ENCODE measurements around the gene MED1.

Gene MED1

DNA sequence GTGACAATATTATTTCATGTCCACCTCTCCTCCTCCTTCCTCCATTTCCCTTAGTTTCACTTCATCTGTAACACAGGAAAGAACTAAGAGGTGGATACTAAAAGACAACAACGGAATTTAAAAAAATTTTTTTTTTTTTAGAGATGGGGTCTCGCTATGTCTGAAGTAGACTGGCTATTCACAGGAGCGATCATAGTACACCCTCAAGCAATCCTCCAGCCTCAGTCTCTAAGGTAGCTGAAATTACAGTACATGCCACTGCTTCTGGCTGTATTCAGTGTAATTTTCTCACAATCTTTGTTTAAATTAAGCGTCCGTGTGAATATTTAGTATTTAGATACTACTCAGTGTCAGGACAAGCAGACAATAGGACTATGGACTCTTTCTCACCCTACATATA lies 85.2 kb downstream of the MED1 start:
- TF ChIP-seq JUND (IDR thresholded peaks at IDR 0.05; ENCODE audit: low read depth): no peak
- in situ Hi-C loops (cut with HindIII; ENCODE audit: low pct_unique_long_range_greater_than_20kb, low sequenced_read_pairs): no loop called here
- DNase-seq (ENCODE audit: low read depth in 1 of 2, low spot score in 1 of 2): no peak

DNA sequence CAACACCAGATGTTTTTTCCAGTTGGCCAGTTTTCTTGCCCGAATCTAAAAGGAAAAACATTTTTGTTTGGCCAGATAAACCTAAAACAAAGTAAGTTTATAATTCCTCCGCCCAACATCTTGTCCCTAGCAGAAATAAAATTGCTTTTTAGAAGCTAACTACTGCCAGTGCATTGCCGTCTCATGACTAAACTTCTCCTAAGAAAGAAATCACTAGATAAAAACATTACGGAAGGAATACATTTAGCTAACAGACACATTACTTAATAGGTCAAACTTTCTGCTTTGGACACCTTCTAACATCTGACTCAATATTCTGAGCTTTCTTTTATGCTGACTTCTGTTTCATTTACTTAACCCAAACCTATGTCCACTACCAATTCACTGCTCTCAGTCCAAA lies 85.8 kb downstream of the MED1 start:
- no peak for TF ChIP-seq JUND (IDR thresholded peaks at IDR 0.05; ENCODE audit: low read depth)
- in situ Hi-C loops (cut with HindIII; ENCODE audit: low pct_unique_long_range_greater_than_20kb, low sequenced_read_pairs): no loop called here
- DNase-seq (ENCODE audit: low read depth in 1 of 2, low spot score in 1 of 2): no peak

DNA sequence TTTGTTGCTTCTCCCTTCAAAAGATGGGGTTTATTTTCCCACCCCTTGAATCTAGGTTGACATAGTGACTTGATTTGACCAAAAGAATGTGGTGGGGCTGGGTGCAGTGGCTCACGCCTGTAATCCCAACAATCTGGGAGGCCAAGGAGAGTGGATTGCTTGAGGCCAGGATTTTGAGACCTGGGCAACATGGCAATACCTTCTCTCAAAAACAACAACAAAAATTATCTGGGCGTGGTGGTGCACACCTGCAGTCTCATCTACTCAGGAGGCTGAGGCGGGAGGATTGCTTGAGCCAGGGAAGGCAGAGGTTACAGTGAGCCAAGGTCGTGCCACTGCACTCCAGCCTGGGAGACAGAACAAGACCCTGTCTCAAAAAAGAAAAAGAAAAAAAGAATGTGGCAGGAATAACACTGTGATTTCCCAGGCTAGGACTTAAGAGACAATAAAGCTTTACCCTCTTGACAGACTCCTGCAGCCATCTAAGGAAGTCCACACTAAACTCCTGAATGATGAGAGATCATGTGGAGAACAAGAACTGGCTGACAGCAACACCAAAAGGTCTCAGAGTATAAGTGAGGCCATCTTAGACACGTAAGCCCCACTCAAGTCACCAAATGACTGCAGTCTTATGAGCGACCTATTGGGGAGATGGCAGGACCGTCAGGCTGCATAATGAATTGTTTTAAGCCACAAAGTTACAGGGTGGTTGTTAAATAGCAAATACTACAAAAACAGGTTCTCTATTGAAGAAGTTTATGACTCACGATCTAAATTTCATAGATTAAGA lies 86.6 kb downstream of the MED1 start:
- TF ChIP-seq JUND (IDR thresholded peaks at IDR 0.05; ENCODE audit: low read depth): no peak
- DNase-seq (ENCODE audit: low read depth in 1 of 2, low spot score in 1 of 2): no peak
- in situ Hi-C loops (cut with HindIII; ENCODE audit: low pct_unique_long_range_greater_than_20kb, low sequenced_read_pairs): no loop called here

DNA sequence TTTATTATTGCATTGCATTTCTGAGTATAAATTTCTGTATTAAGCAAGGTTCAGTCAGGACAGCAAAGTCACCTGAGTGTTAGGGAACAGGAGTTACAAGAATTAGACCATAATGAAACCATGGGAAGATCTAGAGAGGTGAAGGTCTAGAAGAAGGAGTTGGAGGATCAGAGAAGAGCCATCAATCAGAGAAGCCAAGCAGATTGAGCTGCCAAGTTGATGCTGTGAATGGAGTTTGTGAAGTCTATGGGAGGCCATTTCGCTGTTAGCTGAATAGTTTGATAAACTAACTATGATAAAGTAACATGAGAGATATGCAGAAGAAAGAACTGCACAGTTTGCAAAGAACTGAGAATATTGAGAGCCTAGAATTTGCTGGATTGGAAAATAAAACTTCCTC lies 90.0 kb downstream of the MED1 start:
- in situ Hi-C loops (cut with HindIII; ENCODE audit: low pct_unique_long_range_greater_than_20kb, low sequenced_read_pairs): no loop called here
- no peak for DNase-seq (ENCODE audit: low read depth in 1 of 2, low spot score in 1 of 2)
- no peak for TF ChIP-seq JUND (IDR thresholded peaks at IDR 0.05; ENCODE audit: low read depth)

DNA sequence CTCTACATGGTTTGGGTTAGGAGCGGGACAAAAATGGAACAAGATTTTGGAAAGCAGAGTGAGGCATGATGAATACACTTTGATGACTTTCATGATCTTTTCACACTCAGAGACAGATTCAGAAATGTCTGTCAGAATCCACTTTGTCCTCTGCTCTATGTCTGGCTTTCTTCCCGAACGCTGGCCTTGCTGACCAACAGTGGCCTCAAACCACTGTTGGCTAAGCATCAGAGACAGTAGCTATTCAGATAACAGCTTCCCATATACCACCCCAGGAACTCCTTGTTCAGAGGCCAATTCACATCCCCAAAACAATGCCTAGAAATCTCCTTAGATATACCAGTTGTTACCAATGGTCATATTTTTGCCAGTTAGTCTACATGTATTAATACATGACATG lies 90.5 kb downstream of the MED1 start:
- in situ Hi-C loops (cut with HindIII; ENCODE audit: low pct_unique_long_range_greater_than_20kb, low sequenced_read_pairs): no loop called here
- DNase-seq (ENCODE audit: low read depth in 1 of 2, low spot score in 1 of 2): no peak
- TF ChIP-seq JUND (IDR thresholded peaks at IDR 0.05; ENCODE audit: low read depth): no peak

DNA sequence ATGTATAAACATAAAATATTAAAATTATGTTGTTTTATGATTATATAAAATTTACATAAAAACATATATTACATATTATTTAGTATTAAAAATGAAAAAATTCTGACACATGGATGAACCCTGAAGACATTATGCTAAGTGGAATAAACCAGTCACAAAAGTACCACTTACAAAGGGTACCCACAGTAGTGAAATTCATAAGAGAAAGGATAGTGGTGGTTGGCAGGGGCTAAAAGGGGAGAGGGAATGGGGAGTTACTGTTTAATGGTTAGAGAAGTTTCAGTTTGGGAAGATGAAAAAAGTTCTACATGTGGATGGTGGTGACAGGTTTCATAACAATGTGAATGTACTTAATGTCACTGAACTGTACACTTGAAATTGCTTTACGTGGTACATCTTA lies 91.1 kb downstream of the MED1 start:
- in situ Hi-C loops (cut with HindIII; ENCODE audit: low pct_unique_long_range_greater_than_20kb, low sequenced_read_pairs): no loop called here
- no peak for DNase-seq (ENCODE audit: low read depth in 1 of 2, low spot score in 1 of 2)
- TF ChIP-seq JUND (IDR thresholded peaks at IDR 0.05; ENCODE audit: low read depth): no peak

DNA sequence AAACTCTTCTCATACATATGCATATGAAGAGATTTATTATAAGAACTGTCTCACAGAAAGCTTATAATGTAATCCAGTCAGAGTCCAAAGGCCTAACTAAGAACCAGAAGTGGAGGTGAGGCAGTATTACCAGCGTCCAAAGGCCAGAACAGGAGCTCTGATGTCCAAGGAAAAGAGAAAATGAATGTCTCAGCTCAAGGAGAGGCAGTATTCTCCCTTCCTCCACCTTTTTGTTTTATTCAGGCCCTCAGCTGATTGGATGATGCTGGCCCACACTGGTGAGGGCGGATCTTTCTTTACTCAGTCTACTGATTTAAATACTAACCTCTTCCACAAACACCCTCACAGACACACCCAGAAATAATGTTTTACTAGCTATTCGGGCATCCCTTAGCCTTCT lies 93.1 kb downstream of the MED1 start:
- no peak for DNase-seq (ENCODE audit: low read depth in 1 of 2, low spot score in 1 of 2)
- no peak for TF ChIP-seq JUND (IDR thresholded peaks at IDR 0.05; ENCODE audit: low read depth)
- in situ Hi-C loops (cut with HindIII; ENCODE audit: low pct_unique_long_range_greater_than_20kb, low sequenced_read_pairs): no loop called here

DNA sequence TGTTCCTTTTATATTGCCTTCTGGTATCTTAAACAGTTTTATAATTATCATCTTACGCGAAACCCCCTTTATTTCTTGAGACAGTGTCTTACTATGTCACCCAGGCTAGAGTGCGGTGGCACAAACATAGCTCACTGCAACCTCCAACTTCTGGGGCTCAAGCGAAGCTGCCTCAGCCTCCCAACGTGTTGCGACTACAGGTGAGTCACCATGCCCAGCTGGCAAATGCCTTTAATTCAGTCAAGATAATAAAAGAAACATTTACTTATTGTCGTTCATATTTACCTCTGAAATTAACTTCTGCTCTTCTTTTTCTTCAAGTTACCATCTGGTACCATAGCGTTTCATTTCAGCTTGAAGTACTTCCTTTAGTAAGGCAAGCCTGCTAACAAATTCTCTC lies 93.6 kb downstream of the MED1 start:
- DNase-seq (ENCODE audit: low read depth in 1 of 2, low spot score in 1 of 2): no peak
- in situ Hi-C loops (cut with HindIII; ENCODE audit: low pct_unique_long_range_greater_than_20kb, low sequenced_read_pairs): no loop called here
- TF ChIP-seq JUND (IDR thresholded peaks at IDR 0.05; ENCODE audit: low read depth): no peak

Measured in T47D (cell line).